Upper lobe of left lung (tissue), 4 donors: ENCODE results near the gene EXOC6.
"Not testable (repeated sequence)": the region's sequence is repeated elsewhere in the genome, so short reads cannot be mapped to it uniquely, and the experiment has no call there.

Experiments
- CTCF ChIP-seq, 6 experiments: fragments of 450-650 bp in 4 of 6; fragments of 200-600 bp in 2 of 6; sonication (generic) in 2 of 6; IDR thresholded peaks; one replicate each; pipeline ENCODE4 v1.5.1; 2016 to 2019; ENCODE audit warnings: antibody characterized with exemption in 6 of 6
- EP300 ChIP-seq, 4 donors: sonication (generic); formaldehyde crosslinking; IDR thresholded peaks; one replicate each; pipeline ENCODE4 v1.5.1; 2017; ENCODE audit warnings: antibody characterized with exemption in 4 of 4, control low read depth in 2 of 4
- POLR2A ChIP-seq, 4 donors: fragments of 450-650 bp; IDR thresholded peaks; one replicate each; pipeline ENCODE4 v1.5.1; 2016 to 2017; ENCODE audit warnings: antibody characterized with exemption in 4 of 4, mild to moderate bottlenecking in 2 of 4

GRCh38 chr10:93101148-93101547, 252.8 kb downstream of the EXOC6 start:
- not testable (repeated sequence) for TF ChIP-seq CTCF, POLR2A, EP300 (IDR thresholded peaks at IDR 0.05)
